ENCODE data around the gene PIK3R6. TPM values are rescaled to one million over a fixed set of nuclear protein-coding genes. Genes with fewer than 3 reads are reported as not detected.
"Not testable (repeated sequence)": the region's sequence is repeated elsewhere in the genome, so short reads cannot be mapped to it uniquely, and the experiment has no call there.

Gene PIK3R6
- total and polyA plus RNA-seq, 2 donors (not counting 1 experiment from before 2014, with no cell fraction given): 2.8 to 11.0 TPM

- H3K4me1 ChIP-seq (ENCODE audit: control insufficient read depth in 2 of 2, insufficient read depth in 2 of 2, low read length in 2 of 2): peaks cover 36 to 42% of the 10 kb centered on the region in 2 donors
- peak overlapping the region; percentile 95 for H3K27ac Mint-ChIP-seq
- no peak for TF ChIP-seq EZH2 (IDR thresholded peaks at IDR 0.05; ENCODE audit: borderline replicate concordance, insufficient read depth, low read depth, low read length, poor library complexity, severe bottlenecking)
- TF ChIP-seq CTCF (IDR thresholded peaks at IDR 0.05): no peak
- peak overlapping the region; percentile 7 for H3K9ac ChIP-seq (ENCODE audit: low read length)
- H3K4me3 Mint-ChIP-seq: peak overlapping the region; percentile 76
- POLR2A ChIA-PET: interaction anchor here (1.1 to 3.1 kb wide), 2 partner anchors 52 to 159 kb away, joined by 7 to 10 read pairs; partner anchors contain the start of gene PIK3R5
- H3K4me2 ChIP-seq (replicated peaks; ENCODE audit: low read depth, low read length, poor library complexity, severe bottlenecking): peak overlapping the region; percentile 75
- H3K27me3 ChIP-seq (replicated peaks in 1 of 4; ENCODE audit: control extremely low read depth in 1 of 4, control insufficient read depth in 3 of 4, insufficient read depth in 4 of 4, low read length in 3 of 4): no peaks in the 10 kb centered on the region
- peaks cover 4% of the 10 kb centered on the region for H3K27me3 Mint-ChIP-seq
- peak; percentile 64 for DNase-seq
- 39% methylated on average over 3 of the region's 3 CpGs for WGBS (ENCODE audit: insufficient coverage)
- peak overlapping the region; percentile 95 to 97 for H3K27ac ChIP-seq (ENCODE audit: low read length in 2 of 2)
- no peaks in the 10 kb centered on the region for H4K20me1 ChIP-seq (ENCODE audit: control insufficient read depth, insufficient read depth, low read length, poor library complexity, severe bottlenecking)
- intact Hi-C loops (cut with micrococcal nuclease): no loop called here
- H2AFZ ChIP-seq (ENCODE audit: insufficient read depth, low read depth, low read length, poor library complexity, severe bottlenecking): no peak overlapping the region
- CTCF ChIA-PET: interaction anchor here (0.7 to 5.3 kb wide), 10 partner anchors 13 to 192 kb away, joined by 3 to 41 read pairs (median 6); no protein-coding TSS in a partner anchor
- H3K9me3 ChIP-seq (ENCODE audit: control extremely low read depth in 1 of 3, control insufficient read depth in 2 of 3, insufficient read depth in 1 of 3, low read length in 2 of 3): peaks cover 0 to 17% (median 7%) of the 10 kb centered on the region in 3 donors
- H3K36me3 ChIP-seq (replicated peaks in 1 of 2; ENCODE audit: control extremely low read depth in 1 of 2, control insufficient read depth in 1 of 2, extremely low read depth in 1 of 2, insufficient read depth in 2 of 2, low read length in 1 of 2): no peaks in the 10 kb centered on the region
- ATAC-seq (ENCODE audit: low read depth): peak; percentile 22
- no peaks in the 10 kb centered on the region for H3K79me2 ChIP-seq (ENCODE audit: control insufficient read depth, insufficient read depth, low read length)
- H3K9me3 Mint-ChIP-seq (ENCODE audit: insufficient read depth): peaks cover 9% of the 10 kb centered on the region
- H3K4me1 Mint-ChIP-seq: peaks cover 44% of the 10 kb centered on the region
- H3K4me3 ChIP-seq (ENCODE audit: control extremely low read depth in 1 of 5, extremely low read depth in 1 of 5, insufficient read depth in 1 of 5, low read depth in 2 of 5, low read length in 4 of 5): peak overlapping the region in 2 of 5 experiments; percentile 5 to 26
Measured at GRCh38 chr17:8806253-8806925, 61.1 kb downstream of the PIK3R6 start.

GRCh38 chr17:8805396-8805795 is 62.1 kb downstream of the PIK3R6 start:
- H3K9me3 Mint-ChIP-seq (ENCODE audit: insufficient read depth); H3K9ac ChIP-seq (ENCODE audit: low read length); ATAC-seq (ENCODE audit: low read depth); H2AFZ ChIP-seq (ENCODE audit: insufficient read depth, low read depth, low read length, poor library complexity, severe bottlenecking); H3K36me3 ChIP-seq (replicated peaks in 1 of 2; ENCODE audit: control extremely low read depth in 1 of 2, control insufficient read depth in 1 of 2, extremely low read depth in 1 of 2, insufficient read depth in 2 of 2, low read length in 1 of 2); H3K79me2 ChIP-seq (ENCODE audit: control insufficient read depth, insufficient read depth, low read length); H3K9me3 ChIP-seq (ENCODE audit: control extremely low read depth in 1 of 3, control insufficient read depth in 2 of 3, insufficient read depth in 1 of 3, low read length in 2 of 3); H3K27me3 Mint-ChIP-seq; DNase-seq; H3K4me3 Mint-ChIP-seq; H3K4me3 ChIP-seq (ENCODE audit: control extremely low read depth in 1 of 5, extremely low read depth in 1 of 5, insufficient read depth in 1 of 5, low read depth in 2 of 5, low read length in 4 of 5); H3K27me3 ChIP-seq (replicated peaks in 1 of 4; ENCODE audit: control extremely low read depth in 1 of 4, control insufficient read depth in 3 of 4, insufficient read depth in 4 of 4, low read length in 3 of 4); intact Hi-C loops (cut with micrococcal nuclease); H4K20me1 ChIP-seq (ENCODE audit: control insufficient read depth, insufficient read depth, low read length, poor library complexity, severe bottlenecking): not testable (repeated sequence)
- Histone ChIP-seq H3K27ac (ENCODE audit: low read length in 2 of 2) (peak overlapping the region; percentile 51 to 95), H3K4me2 (replicated peaks; ENCODE audit: low read depth, low read length, poor library complexity, severe bottlenecking) (peak overlapping the region; percentile 75), H3K4me1 (ENCODE audit: control insufficient read depth in 2 of 2, insufficient read depth in 2 of 2, low read length in 2 of 2) (peaks cover 36 to 42% of the 10 kb centered on the region in 2 donors)
- WGBS (ENCODE audit: insufficient coverage): 94% methylated on average over 3 of the region's 10 CpGs
- ChIA-PET POLR2A (interaction anchor here (3.1 kb wide), 1 partner anchor 160 kb away, joined by 10 read pairs; the partner anchor contains the start of gene PIK3R5), CTCF (interaction anchor here (0.7 to 5.3 kb wide), 5 partner anchors 19 to 193 kb away, joined by 4 to 41 read pairs (median 20); no protein-coding TSS in a partner anchor)
- peak overlapping the region; percentile 95 for H3K27ac Mint-ChIP-seq
- H3K4me1 Mint-ChIP-seq: peaks cover 44% of the 10 kb centered on the region

Measured in B cell (primary cell).